Eye (tissue), 1 donor: ENCODE measurements around the gene RAB18.
"Not testable (repeated sequence)": the region's sequence is repeated elsewhere in the genome, so short reads cannot be mapped to it uniquely, and the experiment has no call there.

Source experiments
- DNase-seq: peaks from one replicate; pipeline ENCODE4 v3.0.0-alpha.2; 2015

RAB18 gene

DNA sequence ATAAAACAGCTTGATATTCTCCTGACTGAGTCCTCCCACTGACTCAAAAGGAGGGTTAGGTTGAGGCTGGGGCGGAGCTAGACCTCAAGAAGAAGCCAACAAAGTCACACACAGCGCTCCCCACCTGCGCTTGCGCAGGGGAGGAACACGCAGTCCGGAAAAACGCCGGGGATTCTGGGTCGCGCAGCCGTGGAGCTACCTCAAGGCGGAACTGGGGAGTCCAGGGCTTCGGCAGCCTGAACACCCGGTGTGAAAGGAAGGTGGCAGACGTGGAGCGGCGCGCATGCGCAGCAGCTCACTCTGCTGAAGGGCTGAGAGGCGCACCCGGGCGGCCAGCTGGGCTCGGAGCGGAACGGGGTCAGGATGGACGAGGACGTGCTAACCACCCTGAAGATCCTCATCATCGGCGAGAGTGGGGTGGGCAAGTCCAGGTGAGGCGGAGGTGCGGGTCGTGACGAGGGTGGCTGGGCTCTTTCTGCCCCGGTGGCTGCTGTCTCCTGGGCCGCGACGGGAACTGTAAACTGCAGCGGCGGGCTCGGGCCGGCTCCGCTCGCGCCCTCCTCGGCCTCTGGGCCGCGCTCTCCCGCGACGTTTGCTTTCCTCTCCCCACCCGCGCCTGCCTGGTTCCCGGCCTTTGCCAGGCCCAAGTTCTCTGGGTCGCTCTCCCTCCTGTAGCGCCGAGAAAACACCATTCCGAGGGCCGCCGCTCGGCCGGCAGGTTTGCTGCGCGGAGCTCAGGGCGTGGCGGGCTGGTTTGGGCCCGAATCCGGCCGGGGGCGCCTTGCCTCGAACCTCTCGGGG is at the start of gene RAB18:
TSS of gene RAB18 (plus strand) at position 298 of the 801 bp plus-strand sequence. CDS start at position 364, 66 bp downstream.
- peak; percentile 99 for DNase-seq

DNA sequence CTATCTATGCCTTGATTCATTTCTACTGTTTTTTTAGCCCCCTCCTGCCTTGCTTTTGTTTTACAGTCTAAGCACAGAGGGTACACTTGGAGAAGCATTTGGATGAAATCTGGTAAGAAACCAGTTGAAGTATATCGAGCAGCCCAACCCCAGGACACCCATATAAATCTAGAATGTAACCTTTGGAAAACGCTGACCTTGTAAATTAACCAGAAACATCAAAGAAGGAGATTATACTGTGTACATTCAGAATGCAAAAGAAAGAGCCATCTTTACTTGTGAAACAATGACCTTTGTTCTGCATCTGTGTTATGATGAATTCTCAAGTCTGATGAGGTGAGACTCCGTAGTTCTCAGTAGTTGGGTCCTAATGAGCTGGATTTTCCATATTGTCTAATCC is 49.3 kb upstream of the RAB18 start:
- no peak for DNase-seq

DNA sequence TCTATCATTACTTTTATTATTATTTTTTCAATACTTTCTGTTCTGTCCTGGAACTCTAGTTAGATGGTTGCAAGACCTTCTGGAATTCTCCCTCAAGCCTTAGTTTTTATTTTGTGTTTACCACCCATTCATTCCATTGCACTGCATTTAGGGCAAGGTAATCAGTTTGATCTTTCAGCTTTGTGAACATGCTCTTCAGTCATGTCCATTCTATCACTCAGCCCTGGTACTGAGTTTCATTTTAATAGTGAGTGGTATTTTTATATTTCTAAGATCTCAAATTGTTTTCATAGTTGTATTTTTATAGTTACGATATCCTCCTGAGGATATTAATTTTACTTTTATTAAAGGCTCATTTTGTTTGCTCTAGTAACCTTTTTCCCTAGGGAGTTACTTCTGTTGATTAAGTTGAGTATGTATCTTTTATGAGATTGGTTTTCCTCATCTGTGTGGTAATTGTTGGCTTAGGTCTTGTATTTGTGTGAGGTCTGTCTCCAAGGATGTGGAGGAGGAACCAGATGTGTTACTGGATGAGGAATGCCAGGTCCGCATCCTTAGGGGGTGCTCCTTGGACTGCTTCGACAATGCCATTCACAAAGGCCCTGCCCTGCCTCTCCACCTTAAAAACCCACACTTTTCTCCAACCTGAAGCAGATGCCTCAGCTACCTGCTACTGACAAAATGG is 46.7 kb upstream of the RAB18 start:
- no peak for DNase-seq

DNA sequence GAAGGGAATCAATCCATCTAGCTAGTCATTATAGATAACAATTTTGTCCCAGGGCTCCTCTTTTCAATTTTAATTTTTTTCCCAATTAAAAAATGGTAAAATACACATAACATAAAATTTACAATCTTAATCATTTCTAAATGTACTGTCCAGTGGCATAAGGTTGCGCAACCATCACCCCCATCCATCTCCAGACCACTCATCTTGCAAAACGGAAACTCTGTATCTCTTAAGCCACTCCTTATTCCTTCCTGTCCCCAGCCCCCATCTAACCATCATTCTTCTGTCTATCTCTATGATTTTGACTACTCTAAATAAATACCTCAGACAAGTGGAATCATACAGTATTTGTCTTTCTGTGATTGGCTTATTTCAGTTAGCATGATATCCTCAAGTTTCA is 46.1 kb upstream of the RAB18 start:
- no peak for DNase-seq

DNA sequence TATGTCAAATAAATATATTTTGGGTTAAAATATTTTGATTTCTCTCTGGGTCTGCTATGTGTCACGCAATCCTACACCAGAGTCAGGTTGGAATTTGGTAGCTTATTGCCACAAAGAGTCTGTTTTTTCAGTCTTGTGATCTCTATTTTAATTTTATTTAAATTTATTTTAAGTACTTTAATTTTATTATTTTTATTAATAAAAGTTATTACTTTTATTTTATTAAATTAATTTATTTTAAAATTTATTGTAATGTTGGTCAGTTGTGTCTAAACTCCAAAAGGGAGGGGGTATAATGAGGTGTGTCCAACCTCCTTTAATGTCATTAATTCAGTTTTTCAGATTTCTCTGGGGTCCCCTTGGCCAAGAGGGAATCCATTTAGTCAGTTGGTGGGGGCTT is 42.8 kb upstream of the RAB18 start:
- DNase-seq, result no peak

DNA sequence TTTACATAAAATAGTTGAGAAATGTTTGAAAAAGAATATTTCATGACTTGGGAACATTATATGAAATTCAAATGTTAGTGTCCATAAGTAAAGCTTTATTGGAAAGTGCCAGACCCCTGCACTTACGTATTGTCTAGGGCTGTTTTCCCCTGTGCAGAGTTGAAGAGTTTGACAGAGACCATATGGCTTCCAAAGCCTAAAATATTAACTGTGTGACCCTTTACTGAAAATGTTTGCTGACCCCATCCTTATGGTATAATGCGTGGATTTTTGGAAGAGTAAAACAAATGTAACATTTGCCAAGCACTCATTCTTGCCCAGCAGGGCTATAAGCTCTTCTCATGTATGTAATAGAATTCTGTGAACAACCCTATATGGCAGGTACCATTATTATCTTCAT is 40.1 kb upstream of the RAB18 start:
- no peak for DNase-seq

DNA sequence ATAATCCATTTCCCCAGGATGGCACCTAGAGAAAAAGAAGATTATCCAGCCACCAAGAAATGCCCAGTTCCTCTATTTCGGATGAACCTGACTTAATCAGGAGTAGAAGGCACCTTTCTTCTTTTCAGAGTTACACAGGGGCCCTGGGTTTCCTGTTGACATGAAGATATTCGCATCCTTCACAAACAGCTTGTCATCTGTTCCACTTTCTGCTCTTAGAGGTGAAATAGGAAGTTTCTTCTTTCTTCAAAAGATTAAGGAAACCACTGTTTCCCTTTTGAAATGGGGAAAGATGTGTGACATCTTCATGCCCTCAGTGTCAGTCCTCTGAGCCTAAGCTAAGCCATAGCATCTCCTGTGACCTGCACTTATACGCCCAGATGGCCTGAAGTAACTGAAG is 39.1 kb upstream of the RAB18 start:
- DNase-seq, result no peak

DNA sequence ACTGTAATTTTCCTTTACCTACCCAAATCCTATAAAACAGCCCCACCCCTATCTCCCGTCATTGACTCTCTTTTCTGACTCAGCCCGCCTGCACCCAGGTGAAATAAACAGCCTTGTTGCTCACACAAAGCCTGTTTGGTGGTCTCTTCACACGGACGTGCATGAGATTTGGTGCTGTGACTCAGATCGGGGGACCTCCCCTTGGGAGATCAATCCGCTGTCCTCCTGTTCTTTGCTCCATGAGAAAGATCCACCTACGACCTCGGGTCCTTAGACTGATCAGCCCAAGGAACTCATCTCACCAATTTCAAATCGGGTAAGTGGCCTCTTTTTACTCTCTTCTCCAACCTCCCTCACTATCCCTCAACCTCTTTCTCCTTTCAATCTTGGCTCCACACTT is 38.5 kb upstream of the RAB18 start:
- not testable (repeated sequence) for DNase-seq

DNA sequence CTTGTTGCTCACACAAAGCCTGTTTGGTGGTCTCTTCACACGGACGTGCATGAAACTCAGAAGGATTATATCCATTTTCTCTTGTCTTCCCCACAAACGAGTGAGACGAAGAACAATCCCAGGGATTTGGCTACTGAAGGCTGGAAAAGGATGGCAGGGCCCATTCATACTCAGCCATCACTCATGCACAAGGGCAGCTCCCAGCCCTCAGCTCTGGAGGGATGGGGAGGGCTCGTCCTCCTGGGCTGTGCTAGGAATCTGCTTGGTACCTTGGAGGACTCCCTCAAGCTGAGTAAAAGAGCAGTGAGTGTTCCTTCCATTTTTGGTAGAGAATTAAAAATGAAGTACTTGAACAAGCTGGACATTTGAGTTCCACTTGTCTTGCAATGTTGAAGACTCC is 33.2 kb upstream of the RAB18 start:
- DNase-seq, result no peak

DNA sequence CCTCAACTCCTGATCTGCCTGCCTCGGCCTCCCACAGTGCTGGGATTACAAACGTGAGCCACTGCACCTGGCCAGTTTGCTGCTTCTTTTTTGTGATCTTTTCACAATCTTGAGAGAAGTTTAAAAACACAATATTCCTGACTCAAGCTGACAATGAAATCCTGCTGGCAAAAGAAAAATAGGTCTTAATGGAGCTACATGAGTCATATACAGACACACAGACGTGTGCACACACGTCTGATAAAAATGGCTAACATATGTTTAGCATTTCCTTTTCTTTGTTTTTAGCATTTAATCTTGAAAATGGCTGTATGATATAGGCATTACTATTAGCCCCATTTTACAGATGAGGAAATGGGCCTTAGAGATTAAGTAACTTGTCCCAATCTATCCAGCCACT is 29.4 kb upstream of the RAB18 start:
- DNase-seq, result no peak

DNA sequence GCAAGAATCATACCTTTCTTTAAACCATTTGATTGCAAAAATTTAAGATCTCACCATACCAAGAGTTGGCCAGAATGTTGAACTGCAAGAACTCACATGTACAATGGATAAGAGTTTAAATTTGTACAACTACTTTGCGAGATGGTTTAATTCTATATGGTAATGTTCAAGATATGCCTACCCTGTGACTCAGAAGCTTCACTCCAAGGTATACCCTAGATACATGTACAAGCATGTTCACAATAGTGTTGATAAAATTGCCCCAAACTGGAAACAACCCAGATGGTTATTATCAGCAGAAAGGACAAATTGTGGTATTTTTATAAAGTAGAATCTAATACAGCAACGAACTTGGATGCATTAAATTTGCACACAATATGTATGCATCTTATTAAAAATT is 25.1 kb upstream of the RAB18 start:
- DNase-seq, result no peak

DNA sequence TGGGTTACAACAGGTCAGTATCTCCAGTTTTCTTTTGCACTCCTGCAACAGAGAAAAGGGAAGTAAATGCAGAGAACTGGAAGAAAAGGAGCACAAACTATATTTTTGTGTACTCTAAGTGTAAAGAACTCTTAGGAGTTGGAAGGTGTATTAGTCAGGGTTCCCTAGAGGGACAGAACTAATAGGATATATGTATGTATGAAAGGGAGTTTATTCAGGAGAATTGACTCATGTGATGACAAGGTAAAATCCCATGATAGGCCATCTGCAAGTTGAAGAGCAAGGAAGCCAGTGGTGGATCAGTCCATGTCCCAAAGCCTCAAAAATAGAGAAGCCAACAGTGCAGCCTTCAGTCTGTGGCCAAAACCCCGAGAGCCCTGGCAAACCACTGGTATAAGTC is 22.6 kb upstream of the RAB18 start:
- DNase-seq, result no peak

DNA sequence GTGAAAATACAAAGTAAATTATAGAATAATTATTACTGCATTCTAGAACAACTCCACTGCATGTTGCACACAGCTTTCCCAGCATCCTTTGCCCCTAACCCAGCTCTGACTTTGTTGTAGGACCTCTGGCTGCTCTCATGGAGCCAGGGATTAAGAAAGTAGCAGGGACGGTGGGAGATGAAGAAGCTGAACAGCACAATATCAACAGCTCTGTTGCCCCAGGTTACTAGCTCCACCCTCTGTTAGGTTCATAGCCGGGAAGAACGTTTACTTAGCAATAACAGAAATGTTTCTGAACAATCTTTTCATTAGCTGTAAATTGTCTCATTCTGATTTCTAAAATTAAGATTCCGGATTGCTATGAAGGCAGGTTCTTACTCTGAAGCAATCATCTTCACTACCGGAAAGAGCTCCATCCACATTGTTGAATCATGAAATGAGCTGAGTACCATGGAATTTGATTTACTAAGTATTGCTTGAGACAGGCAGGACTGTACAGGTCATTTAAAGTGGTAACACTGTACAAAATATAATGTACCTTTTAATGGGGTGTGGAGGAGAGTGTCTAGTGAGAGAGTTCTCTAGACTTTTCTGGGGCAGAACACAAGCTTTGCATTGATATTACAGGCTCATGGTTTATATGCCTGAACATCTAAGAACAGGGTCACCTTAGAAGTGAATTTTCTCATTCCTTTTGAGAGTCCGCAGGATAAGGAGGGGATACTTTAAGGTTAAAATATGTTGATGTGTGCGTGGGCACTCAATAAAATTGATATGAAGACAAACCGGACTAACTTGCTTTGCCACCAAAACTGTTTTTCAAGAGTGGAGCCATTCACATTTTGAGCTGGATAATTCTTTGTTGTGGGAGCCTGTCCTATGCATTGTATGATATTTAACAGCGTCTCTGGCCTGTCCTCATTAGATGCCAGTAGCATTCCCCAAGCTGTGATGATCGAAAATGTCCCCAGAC is 20.8 kb upstream of the RAB18 start:
- no peak for DNase-seq

DNA sequence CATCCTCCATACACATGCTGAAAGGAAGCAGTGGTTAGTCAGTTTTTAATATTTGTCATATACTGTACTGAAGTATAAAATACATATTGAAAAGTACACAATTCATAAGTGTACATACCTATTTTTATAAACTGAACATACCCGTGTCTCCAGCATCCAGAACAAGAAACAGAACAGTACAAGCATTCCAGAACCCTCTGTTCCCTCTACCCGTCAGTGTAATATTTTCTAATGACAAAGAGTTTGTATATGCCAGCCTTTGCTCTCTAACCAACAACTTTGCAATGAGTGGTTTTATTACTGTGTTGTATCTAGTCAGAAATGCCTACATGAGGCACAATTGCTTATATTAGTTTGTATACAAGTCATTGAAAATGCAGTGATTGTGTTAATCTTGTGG is 18.7 kb upstream of the RAB18 start:
- DNase-seq, result no peak

DNA sequence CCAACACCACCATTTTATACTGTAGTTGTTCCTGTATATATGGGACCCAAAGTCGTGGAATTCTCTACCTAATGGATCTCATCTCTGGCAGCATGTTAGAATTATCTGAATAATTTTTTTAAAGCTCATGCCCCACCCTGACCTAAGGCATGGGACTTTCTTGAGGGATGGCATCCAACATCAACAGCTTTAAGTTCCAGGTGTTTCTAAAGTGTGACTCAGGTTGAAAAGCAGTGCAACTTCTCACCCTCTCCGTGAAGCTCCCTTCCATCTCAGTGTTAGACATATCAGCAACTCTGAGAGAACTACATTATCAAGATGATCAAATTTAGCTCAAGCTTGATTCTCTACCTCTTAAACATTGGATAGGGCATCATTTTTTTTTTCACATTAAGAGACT is 18.1 kb upstream of the RAB18 start:
- DNase-seq, result no peak

DNA sequence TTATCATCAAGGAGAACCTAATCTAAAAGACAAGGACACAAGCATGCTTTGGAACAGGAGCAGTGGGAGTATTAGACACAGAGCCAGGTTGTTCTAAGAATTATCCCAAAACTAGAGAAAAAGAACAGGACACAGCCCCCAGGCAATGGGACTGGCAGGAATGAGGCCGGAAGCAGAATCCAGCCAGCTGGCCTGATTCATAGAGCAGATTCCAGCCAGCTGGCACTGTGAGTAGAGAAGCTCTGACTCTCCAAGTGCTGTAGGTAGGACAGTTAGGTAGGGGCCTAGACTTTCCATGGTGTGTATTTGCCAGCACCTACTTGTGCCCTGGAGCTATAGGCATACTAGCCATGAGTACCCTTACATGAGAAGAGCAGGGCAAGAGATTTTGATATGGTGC is 13.3 kb upstream of the RAB18 start:
- DNase-seq, result no peak

DNA sequence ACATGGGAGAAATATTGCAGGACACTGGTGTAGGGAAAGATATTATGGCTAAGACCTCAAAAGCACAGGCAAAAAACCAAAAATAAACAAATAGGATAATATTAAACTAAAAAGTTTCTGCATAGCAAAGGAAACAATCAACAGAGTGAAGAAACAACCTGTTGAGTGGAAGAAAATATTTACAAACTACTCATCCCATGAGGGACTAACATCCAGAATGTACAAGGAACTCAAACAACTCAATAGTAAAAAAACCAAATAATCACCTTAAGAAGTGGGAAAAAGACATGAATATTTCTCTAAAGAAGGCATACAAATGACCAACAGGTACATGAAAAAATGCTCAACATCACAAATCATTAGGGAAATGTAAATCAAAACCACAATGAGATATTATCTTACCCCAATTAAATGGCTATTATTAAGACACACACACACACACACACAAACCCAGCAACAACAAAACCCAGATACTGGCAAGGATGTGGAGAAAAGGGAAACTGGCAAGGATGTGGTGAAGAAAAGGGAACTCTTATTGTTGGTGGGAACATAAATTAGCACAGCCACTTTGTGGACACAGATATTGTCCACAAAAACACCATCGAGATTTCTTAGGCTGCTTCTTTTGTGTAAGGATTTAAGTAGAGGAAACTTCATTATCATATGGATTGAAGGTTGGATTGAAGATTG is 9.8 kb upstream of the RAB18 start:
- DNase-seq, result no peak

DNA sequence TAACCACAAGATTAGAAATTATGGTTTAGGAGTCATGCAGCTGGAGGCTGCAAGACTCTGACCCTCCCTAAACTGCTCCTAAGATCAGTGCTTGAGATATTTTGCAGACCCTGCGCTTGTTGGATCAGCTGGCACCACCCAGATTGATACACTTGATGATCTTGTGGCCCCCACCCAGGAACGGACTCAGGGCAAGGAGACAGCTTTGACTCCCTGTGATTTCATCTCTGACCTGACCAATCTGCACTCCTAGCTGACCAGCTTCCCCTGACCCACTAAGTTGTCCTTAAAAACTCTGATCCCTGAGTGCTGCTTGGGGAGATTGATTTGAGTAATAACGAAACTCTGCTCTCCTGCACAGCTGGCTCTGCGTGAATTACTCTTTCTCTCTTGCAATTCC is 8.0 kb upstream of the RAB18 start:
- DNase-seq, result no peak

DNA sequence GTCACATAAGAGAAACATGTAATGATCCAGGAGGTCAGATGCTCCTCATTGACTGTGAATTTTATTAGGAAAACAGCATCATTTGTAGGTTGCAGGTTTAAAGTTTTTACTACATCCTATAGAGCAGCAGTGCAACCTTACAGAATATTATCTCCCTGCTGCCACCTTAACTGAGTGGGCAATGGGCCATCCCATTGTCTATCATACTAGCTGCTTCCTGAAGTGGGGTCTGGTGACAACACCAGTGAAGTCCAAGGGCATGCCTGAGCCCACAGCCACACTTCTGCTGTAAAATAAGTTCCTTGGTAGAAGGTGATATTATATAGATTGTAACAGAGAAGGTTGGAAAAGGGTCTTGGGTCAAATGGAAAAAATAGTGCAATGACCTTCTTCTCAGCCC is 4.0 kb upstream of the RAB18 start:
- DNase-seq, result no peak

DNA sequence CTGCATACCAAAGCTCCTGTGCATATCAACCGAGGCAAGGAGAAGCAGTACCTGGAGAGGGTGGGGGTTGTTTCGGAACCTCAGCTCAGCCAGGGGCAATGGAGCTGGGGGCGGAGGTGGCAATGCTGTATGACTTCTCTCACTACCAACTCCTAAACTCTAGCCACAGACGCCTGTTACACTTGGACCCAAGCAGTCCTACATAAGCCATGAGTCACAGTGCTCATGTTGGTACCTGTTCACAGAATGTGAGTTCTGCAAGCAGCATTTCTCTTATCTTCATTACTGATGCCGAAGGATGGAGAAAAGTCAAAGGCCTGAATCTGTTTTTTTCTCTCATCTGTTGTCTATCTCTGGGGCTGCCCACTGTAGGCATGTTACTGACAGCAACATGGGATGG is 3.2 kb upstream of the RAB18 start:
- no peak for DNase-seq

DNA sequence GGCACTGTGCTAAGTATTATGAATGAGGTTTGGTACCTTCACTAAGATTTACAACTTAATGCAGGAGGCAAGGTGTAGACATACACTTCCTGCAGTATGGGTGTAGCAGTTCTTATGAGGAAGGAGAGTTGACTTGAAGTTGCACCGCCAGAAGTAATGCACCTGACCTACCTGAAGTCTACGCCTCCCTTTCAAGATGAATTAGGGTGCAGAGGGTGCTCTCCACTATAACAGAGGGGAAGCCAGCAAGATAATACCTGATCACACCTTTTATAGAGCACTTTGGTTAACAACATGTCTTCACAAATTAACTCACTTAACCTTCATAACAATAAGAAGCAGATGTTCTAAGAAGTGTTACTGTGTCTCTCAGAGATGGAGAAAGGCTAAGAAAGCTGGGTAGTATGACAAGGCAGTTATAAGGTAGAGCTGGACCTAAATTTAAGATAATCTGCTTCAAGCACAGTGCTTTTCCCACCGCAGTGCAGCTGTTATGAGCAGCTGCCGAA is 552 bp upstream of the RAB18 start:
- no peak for DNase-seq

DNA sequence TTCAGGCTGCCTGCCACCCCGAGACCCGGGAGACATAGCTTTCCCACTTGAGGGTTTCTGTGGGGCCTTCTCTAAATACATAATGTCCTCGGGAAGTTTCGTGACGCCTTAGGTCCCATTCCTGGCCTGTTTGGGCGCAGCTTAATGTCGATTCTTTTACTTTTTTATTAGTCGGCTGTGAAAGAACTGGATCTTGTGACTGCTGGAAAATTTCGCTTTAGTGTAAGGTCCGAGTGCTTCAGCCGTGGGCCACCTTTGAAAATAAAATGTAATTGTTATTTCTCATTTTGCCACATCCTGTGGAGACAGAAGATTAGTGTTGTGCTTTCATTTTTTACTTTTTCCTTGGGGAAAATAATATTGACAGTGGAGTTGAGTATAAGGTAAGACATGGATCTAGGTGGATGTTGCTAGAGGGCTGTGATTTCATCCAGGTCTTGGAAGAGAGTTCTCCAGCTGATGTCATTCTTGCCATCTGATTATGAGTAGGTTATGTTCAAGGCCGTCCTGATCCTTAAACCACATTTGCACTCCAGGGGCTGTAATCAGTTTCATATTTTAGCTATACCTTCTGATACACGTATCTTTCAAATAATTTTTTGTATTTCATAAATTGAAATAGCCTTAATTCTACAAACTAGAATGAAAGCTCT is 830 bp downstream of the RAB18 start:
- no peak for DNase-seq
